SK-N-SH (cell line): ENCODE data around the gene GMFB. TPM values are rescaled to one million over a fixed set of nuclear protein-coding genes. Genes with fewer than 3 reads are reported as not detected.
"Not testable (repeated sequence)": the region's sequence is repeated elsewhere in the genome, so short reads cannot be mapped to it uniquely, and the experiment has no call there.

Experiments
- CTCF ChIA-PET: fragments of 300-600, 350-600 bp; formaldehyde crosslinking; extraction: SDS; loops from one replicate; lab custom pipeline; 2021; lab: Yijun Ruan, JAX
- POLR2A ChIA-PET: fragments of 350-600 bp; sonication (Branson Sonifier 250); formaldehyde crosslinking; extraction: SDS; loops from one replicate; lab custom pipeline; 2020; ENCODE audit warnings: antibody characterized with exemption, inconsistent platforms; lab: Yijun Ruan, JAX
- DNase-seq: peaks from one replicate; pipeline ENCODE4 v3.0.0; 2012
- H2AFZ ChIP-seq: fragments of 200-600 bp; sonication (generic); 2 replicates; pipeline ENCODE4 v1.8.1; 2016; ENCODE audit warnings: antibody characterized with exemption, mild to moderate bottlenecking, low read depth
- H3F3A ChIP-seq: fragments of 200-600 bp; sonication (generic); replicated peaks from 2 replicates; pipeline ENCODE3; 2016; ENCODE audit warnings: antibody characterized with exemption, mild to moderate bottlenecking; ENCODE audit not compliant: insufficient read depth
- H3K27ac ChIP-seq, 2 experiments: fragments of 200-500 bp in 1 of 2; fragments of 200-600 bp in 1 of 2; sonication (Bioruptor generic) in 1 of 2; sonication (generic), shearing (Covaris generic) in 1 of 2; 2 replicates each; pipeline versions ENCODE4 v1.5.1 to v1.6.1; 2014 to 2016; ENCODE audit warnings: low read depth in 2 of 2, inconsistent platforms in 1 of 2, low read length in 1 of 2, mild to moderate bottlenecking in 1 of 2, mixed read lengths in 1 of 2
- H3K27me3 ChIP-seq: fragments of 200-600 bp; sonication (generic), shearing (Covaris generic); 2 replicates; pipeline ENCODE4 v1.6.1; 2016; ENCODE audit warnings: mixed run types; ENCODE audit not compliant: insufficient read depth
- H3K36me3 ChIP-seq, 2 experiments: fragments of 200-500 bp in 1 of 2; fragments of 200-600 bp in 1 of 2; sonication (Bioruptor generic) in 1 of 2; sonication (generic) in 1 of 2; replicated peaks in 1 of 2; 2 replicates each; pipeline versions ENCODE3 to v1.5.1; 2014 to 2016; ENCODE audit warnings: low read length in 1 of 2, mild to moderate bottlenecking in 1 of 2; ENCODE audit not compliant: insufficient read depth in 2 of 2, control insufficient read depth in 1 of 2
- H3K4me1 ChIP-seq, 2 experiments: fragments of 200-500 bp in 1 of 2; fragments of 200-600 bp in 1 of 2; sonication (Bioruptor generic) in 1 of 2; sonication (generic), shearing (Covaris generic) in 1 of 2; 2 replicates each; pipeline versions ENCODE4 v1.5.1 to v1.6.1; 2014 to 2016; ENCODE audit warnings: low read depth in 1 of 2, low read length in 1 of 2, mixed run types in 1 of 2; ENCODE audit not compliant: insufficient read depth in 2 of 2, control insufficient read depth in 1 of 2
- H3K4me2 ChIP-seq: fragments of 200-600 bp; sonication (generic), shearing (Covaris generic); 2 replicates; pipeline ENCODE4 v1.6.1; 2017; ENCODE audit warnings: mixed run types
- H3K4me3 ChIP-seq, 2 experiments: fragments of 200-500 bp in 1 of 2; fragments of 200-600 bp in 1 of 2; sonication (Bioruptor generic) in 1 of 2; sonication (generic), shearing (Covaris generic) in 1 of 2; 2 replicates each; pipeline versions ENCODE4 v1.5.1 to v1.8.1; 2014 to 2016; ENCODE audit warnings: low read depth in 2 of 2, inconsistent platforms in 1 of 2, low read length in 1 of 2, mild to moderate bottlenecking in 1 of 2, mixed read lengths in 1 of 2, moderate library complexity in 1 of 2
- H3K79me2 ChIP-seq: fragments of 200-600 bp; sonication (generic); 2 replicates; pipeline ENCODE4 v1.8.1; 2017; ENCODE audit warnings: mild to moderate bottlenecking; ENCODE audit not compliant: insufficient read depth
- H3K9ac ChIP-seq: fragments of 200-600 bp; sonication (generic); 2 replicates; pipeline ENCODE4 v1.6.1; 2017; ENCODE audit warnings: mixed run types
- H3K9me2 ChIP-seq: fragments of 200-600 bp; sonication (generic); 2 replicates; pipeline ENCODE4 v1.6.1; 2017; ENCODE audit warnings: mixed run types
- H3K9me3 ChIP-seq: fragments of 200-600 bp; sonication (generic); 2 replicates; pipeline ENCODE4 v1.6.1; 2017; ENCODE audit warnings: mixed run types, mild to moderate bottlenecking, moderate library complexity
- H4K20me1 ChIP-seq: fragments of 200-600 bp; sonication (generic); 2 replicates; pipeline ENCODE4 v1.6.1; 2017; ENCODE audit warnings: mild to moderate bottlenecking, mixed run types; ENCODE audit not compliant: insufficient read depth
- ELF1 ChIP-seq: IDR thresholded peaks from 2 replicates; pipeline ENCODE4 v1.4.0; 2012
- FOSL2 ChIP-seq: IDR thresholded peaks from 2 replicates; pipeline ENCODE4 v1.4.0; 2012; ENCODE audit warnings: low read depth, mild to moderate bottlenecking, moderate library complexity, borderline replicate concordance
- FOXJ3 ChIP-seq: sonication (generic); formaldehyde crosslinking; IDR thresholded peaks from 2 replicates; pipeline ENCODE4 v1.5.1; 2020; ENCODE audit warnings: mild to moderate bottlenecking, missing genetic modification reagents
- FOXM1 ChIP-seq: IDR thresholded peaks from 2 replicates; pipeline ENCODE4 v1.4.0; 2012; ENCODE audit warnings: low read depth, mild to moderate bottlenecking
- GATA2 ChIP-seq: sonication (generic); formaldehyde crosslinking; IDR thresholded peaks from 2 replicates; pipeline ENCODE4 v1.5.0; 2020; ENCODE audit warnings: mild to moderate bottlenecking, missing genetic modification reagents
- MAX ChIP-seq: IDR thresholded peaks from 2 replicates; pipeline ENCODE4 v1.4.0; 2012; ENCODE audit warnings: low read depth
- PBX3 ChIP-seq: IDR thresholded peaks from 2 replicates; pipeline ENCODE4; 2012
- REST ChIP-seq: IDR thresholded peaks from 2 replicates; pipeline ENCODE4 v1.6.1; 2012; ENCODE audit warnings: mild to moderate bottlenecking, low read depth, low read length, moderate library complexity
- SMC3 ChIP-seq: IDR thresholded peaks from 2 replicates; pipeline ENCODE4 v1.6.1; 2012; ENCODE audit warnings: low read depth, low read length, improper control_type of control experiment
- WGBS: methylation state at CpG from one replicate; pipeline ENCODE4 v1.1.6; 2017; ENCODE audit warnings: low lambda C conversion rate; 5-methylcytosine and 5-hydroxymethylcytosine counted together
- polyA plus RNA-seq, 3 experiments: library from polyadenylated mRNA; depleted of rRNA; stranded (reverse); fragments of >200 nt; gene quantifications; 2 replicates each; pipeline ENCODE4 v1.2.3, GENCODE V29; 2012

Gene GMFB
- polyA plus RNA-seq, 1 of the 3 experiments (the other 2 are of a cell fraction) = 9.4 TPM

- WGBS = 91% methylated on average over 1 of the region's 1 CpG
Observed at GRCh38 chr14:54455363-54455762, 33.4 kb downstream of the GMFB start.

GRCh38 chr14:54453990-54454389 is 34.8 kb downstream of the GMFB start:
- CTCF ChIA-PET, POLR2A ChIA-PET, H3F3A ChIP-seq, H3K27ac ChIP-seq, H3K79me2 ChIP-seq, H3K9me3 ChIP-seq, H3K9ac ChIP-seq, H3K36me3 ChIP-seq, H3K4me1 ChIP-seq, H3K4me3 ChIP-seq, H4K20me1 ChIP-seq, H3K9me2 ChIP-seq, DNase-seq, H3K27me3 ChIP-seq, H2AFZ ChIP-seq, H3K4me2 ChIP-seq: not testable (repeated sequence)
- WGBS = 84% methylated on average over 5 of the region's 5 CpGs

More at GRCh38 chr14:54455363-54455762, 33.4 kb downstream of the GMFB start:
- no peaks in the 10 kb centered on the region for H3K9me3 ChIP-seq
- no peak overlapping the region for H2AFZ ChIP-seq
- H3K36me3 ChIP-seq = no peaks in the 10 kb centered on the region
- H3K27me3 ChIP-seq = no peaks in the 10 kb centered on the region
- no peak overlapping the region for H3K27ac ChIP-seq
- DNase-seq = no peak
- H3K4me3 ChIP-seq = no peak overlapping the region
- H3K4me2 ChIP-seq = no peak overlapping the region
- TF ChIP-seq FOSL2 (no peak), MAX (no peak), FOXJ3 (CRISPR knock-in tag) (no peak), FOXM1 (no peak), PBX3 (no peak), REST (no peak), ELF1 (no peak), GATA2 (CRISPR knock-in tag) (no peak), SMC3 (no peak)
- no peaks in the 10 kb centered on the region for H3K9me2 ChIP-seq
- no peaks in the 10 kb centered on the region for H3F3A ChIP-seq
- no peaks in the 10 kb centered on the region; a peak in 1 of 4 replicates for H3K4me1 ChIP-seq
- H4K20me1 ChIP-seq = no peaks in the 10 kb centered on the region
- POLR2A ChIA-PET = interaction anchor here (0.7 kb wide), 1 partner anchor 11 kb away, joined by 5 read pairs; no protein-coding TSS in a partner anchor
- no peak overlapping the region for H3K9ac ChIP-seq
- no peaks in the 10 kb centered on the region for H3K79me2 ChIP-seq
- CTCF ChIA-PET = no interaction called here
